PFSK-1 (cell line): ENCODE data around the gene FCHSD1.

Experiments used
- SIN3A ChIP-seq: IDR thresholded peaks from 2 replicates; pipeline ENCODE4 v1.6.1; 2012; ENCODE audit warnings: mild to moderate bottlenecking, low read length, moderate library complexity, borderline replicate concordance; ENCODE audit not compliant: insufficient read depth
- TAF1 ChIP-seq: IDR thresholded peaks from 2 replicates; pipeline ENCODE4 v1.6.1; 2012; ENCODE audit warnings: low read length, control low read depth, borderline replicate concordance; ENCODE audit not compliant: insufficient read depth

DNA sequence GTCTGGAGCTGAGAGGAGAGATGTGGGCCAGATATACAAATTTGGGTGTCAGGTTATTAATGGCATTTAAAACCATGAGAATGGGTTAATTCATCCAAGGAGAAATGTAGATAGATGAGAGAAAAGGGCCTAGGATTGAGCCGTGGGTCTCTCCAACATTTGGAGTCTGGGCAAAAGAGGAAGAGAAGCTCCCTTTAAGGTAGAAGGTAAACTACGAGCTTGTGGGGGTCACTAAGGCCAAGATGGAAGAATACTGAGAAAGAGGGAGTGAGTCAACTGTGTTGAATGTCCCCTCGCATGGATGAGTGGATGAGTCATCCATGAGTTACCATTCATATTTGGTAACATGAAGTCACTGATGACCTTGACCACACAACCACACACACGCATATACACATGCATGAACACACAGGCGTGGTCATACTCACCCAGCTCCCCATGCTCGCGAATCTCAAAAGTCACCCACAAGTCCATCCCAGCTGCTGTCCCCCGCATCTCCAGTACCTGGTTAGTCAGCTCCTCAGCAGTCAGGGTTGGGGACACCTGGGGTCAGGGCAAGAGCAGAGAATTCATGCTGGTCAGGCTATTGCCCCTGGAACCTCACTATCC is 6.8 kb upstream of the FCHSD1 start:
- TF ChIP-seq TAF1, result no peak
- TF ChIP-seq SIN3A, result no peak
